Activated T-helper 1 cell treated with anti-CD3 and anti-CD28 coated beads, Interleukin-2, amount 50 U/mL, for 16 hours (primary cell): ENCODE results near the gene RACK1.
"Not testable (repeated sequence)": the region's sequence is repeated elsewhere in the genome, so short reads cannot be mapped to it uniquely, and the experiment has no call there.

ENCODE experiments used
- DNase-seq, 2 donors: peaks; one replicate each; pipeline ENCODE4 v3.0.0-alpha.2; 2020; ENCODE audit warnings: low read depth in 1 of 2, low spot score in 1 of 2

Gene RACK1

GRCh38 chr5:181215997-181216989 lies 27.4 kb downstream of the RACK1 start:
- no peak for DNase-seq

GRCh38 chr5:181214249-181214648 lies 29.5 kb downstream of the RACK1 start:
- DNase-seq = not testable (repeated sequence)

GRCh38 chr5:181212934-181213333 lies 30.8 kb downstream of the RACK1 start:
- no peak for DNase-seq

GRCh38 chr5:181212080-181212479 lies 31.6 kb downstream of the RACK1 start:
- DNase-seq = no peak

- DNase-seq = no peak
These were observed 32.5 kb downstream of the RACK1 start for GRCh38 chr5:181211208-181211607.

GRCh38 chr5:181210698-181211097 lies 33.0 kb downstream of the RACK1 start:
- DNase-seq = not testable (repeated sequence)

- DNase-seq = not testable (repeated sequence)
These were observed 33.6 kb downstream of the RACK1 start for GRCh38 chr5:181210148-181210547.

GRCh38 chr5:181209006-181209405 lies 34.7 kb downstream of the RACK1 start:
- DNase-seq = not testable (repeated sequence)

- no peak for DNase-seq
These were observed 35.8 kb downstream of the RACK1 start for GRCh38 chr5:181207960-181208253.

- DNase-seq = peak in 1 of 2 donors; percentile 61
These were observed 36.3 kb downstream of the RACK1 start for GRCh38 chr5:181207214-181207959.

GRCh38 chr5:181205761-181206649 lies 37.7 kb downstream of the RACK1 start:
- DNase-seq = no peak

GRCh38 chr5:181204826-181205760 lies 38.6 kb downstream of the RACK1 start, which contains the start of gene TRIM7:
Gene TRIM7, minus strand, starts transcription at chr5:181205196. Its CDS starts 86 bp downstream, at chr5:181205110.
- DNase-seq = no peak

GRCh38 chr5:181204113-181204825 lies 39.4 kb downstream of the RACK1 start:
- no peak for DNase-seq

- DNase-seq = no peak
These were observed 40.0 kb downstream of the RACK1 start for GRCh38 chr5:181203777-181204112.

- no peak for DNase-seq
These were observed 40.5 kb downstream of the RACK1 start for GRCh38 chr5:181203093-181203711.

- no peak for DNase-seq
These were observed 42.9 kb downstream of the RACK1 start for GRCh38 chr5:181200816-181201215.

GRCh38 chr5:181199881-181200638 lies 43.6 kb downstream of the RACK1 start:
- no peak for DNase-seq

GRCh38 chr5:181198905-181199519 lies 44.7 kb downstream of the RACK1 start:
- no peak for DNase-seq
